ENCODE data around the gene CYLD.

CYLD gene

GRCh38 chr16:50741225-50741780 lies 583 bp upstream of the CYLD start:
- DNase-seq, result no peak

DNA sequence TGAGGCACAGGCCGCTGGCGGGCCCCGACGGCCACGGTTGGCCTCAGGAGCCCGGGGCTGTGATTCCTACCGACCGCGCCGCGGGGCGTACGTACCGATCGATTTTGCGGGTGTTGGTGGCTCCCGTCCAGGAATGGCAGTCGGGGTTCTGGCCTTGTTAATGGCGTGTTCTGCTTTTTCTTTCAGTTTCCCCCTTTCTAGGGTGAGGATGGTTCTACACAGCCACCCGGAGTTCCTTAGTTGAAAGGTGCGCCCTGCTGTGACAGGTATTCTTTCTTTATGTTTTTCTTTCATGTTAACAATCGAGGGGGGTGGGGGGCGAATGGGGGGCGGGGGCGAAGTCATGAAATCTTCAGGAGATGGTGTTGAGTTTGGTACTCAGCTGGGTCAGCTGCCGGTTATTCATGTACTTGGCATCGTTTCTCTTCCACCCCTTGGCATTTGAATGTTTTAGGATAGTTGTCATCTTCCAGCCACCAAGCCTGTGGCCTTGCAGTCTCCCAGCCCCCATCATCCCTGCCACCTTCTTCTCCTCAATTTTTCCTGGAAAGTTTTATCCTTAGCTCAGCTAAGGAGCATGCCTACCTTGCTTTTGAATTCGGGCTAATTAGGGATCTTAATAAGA lies 802 bp downstream of the CYLD start:
- peak in 4 of 5 experiments; percentile 26 to 71 (median 55) for DNase-seq

DNA sequence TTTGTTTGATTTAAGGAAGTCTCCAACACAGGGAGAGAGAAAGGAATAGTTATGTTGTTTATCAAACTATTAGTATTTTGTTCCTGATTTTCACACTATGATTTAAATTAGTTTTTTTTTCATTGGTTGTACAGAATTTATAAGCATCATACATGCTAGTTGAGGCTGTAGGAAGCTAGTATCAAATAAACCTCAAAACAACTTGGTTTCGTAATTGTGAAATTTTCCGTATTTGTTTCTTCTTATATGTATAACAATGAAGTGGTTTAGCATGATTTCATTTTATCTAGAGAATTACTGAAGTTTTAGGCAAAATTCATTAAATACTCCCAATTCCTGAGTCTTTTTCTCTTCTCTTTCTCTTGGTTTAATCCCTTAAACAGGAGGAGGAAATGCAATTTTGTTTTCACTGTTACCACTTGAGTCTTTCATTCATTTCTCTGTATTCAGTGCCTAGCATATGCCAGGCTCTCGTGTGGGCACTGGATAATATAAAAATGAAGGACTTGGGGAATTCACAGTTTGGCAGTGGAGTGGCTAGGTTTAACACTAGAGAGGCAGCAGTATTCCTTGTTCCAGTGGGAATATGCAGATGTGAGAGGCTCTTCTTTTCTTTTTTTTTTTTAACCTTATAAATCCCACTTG lies 1.8 kb downstream of the CYLD start:
- peak in 1 of 5 experiments; percentile 43 for DNase-seq

DNA sequence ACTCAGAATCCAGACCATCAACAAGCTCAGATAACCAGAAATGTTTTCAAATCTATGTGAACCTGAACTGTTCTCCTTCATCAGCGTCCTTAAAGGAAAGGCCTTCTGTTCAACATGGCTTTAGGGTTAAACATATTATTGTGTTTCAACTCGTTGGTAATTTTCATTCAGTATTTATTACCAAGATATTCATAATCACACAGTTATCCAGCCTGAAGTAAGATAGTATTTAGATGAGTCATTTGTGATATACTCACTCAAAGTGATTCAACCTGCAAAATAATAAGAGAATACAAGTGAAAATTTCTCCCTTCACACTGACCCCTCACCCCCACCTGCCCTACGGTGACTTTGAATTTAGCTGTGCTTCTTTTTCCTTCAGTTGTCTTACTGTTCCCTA lies 3.0 kb downstream of the CYLD start:
- DNase-seq, result peak in 1 of 5 experiments; percentile 34

DNA sequence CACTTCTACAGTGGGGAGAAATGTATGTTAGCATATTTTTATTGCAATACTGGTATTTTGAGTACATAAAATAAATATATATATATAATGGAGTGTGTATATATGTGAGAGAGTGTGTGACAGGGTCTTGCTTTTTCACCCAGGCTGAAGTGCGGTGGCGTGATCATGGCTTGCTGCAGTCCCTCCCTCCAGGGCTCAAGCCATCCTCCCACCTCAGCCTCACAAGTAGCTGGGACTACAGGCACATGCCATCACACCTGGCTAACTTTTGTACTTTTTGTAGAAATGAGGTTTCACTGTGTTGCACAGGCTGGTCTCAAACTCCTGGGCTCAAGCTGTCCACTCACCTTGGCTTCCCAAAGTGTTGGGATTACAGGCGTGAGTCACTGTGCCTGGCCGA lies 4.1 kb downstream of the CYLD start:
- DNase-seq, result peak in 1 of 5 experiments; percentile 66

- DNase-seq, result peak in 2 of 5 experiments; percentile 48 to 91
Measured at GRCh38 chr16:50747207-50747956, 5.5 kb downstream of the CYLD start.

DNA sequence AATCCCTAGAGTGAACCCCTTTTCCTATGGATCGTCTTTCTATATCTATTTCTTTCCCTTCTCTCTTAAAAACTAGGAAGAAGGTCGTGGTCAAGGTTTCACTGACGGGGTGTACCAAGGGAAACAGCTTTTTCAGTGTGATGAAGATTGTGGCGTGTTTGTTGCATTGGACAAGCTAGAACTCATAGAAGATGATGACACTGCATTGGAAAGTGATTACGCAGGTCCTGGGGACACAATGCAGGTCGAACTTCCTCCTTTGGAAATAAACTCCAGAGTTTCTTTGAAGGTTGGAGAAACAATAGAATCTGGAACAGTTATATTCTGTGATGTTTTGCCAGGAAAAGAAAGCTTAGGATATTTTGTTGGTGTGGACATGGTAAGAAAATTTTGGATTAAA lies 9.6 kb downstream of the CYLD start:
- DNase-seq, result no peak

GRCh38 chr16:50752471-50753235 lies 10.8 kb downstream of the CYLD start:
- DNase-seq, result no peak

GRCh38 chr16:50756473-50756872 lies 14.6 kb downstream of the CYLD start:
- no peak for DNase-seq

DNA sequence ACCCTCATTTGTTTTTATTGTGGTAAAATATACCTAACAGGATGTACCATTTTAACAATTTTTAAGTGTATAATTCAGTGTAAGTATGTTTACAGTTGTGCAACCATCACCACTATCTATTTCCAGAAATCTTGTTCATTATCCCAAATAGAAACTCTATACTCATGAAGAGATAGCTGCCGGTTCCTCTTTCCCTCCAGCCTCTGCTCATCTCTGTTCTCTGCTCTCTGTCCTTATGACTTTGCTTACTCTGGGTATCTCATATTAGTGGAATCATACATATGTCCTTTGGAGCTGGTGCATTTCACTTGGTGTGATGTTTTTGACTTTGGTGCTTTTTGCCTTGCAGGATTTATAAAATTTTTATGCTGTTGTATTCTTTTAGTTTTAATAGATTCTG lies 19.4 kb downstream of the CYLD start:
- no peak for DNase-seq

DNA sequence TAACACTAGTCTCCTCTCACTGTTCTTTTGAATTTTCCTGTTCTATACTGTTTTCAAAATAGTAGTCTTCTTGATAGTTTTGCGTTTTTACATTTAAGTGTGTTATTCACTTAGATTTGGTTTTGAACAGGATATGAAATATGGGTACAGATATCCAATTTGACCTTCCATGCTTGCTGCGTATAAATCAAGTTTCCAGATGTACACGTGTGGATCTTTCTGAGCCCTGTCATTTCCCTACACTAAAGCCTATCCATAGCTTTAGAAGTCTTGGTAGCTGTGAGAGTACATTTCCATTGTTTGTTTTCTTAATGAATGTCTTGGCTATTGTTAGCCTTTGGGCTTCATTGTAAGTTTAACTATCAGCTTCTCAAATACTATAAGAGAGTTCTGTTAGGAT lies 20.4 kb downstream of the CYLD start:
- DNase-seq, result no peak

- no peak for DNase-seq
Measured at GRCh38 chr16:50763211-50763610, 21.3 kb downstream of the CYLD start.

GRCh38 chr16:50765260-50765659 lies 23.4 kb downstream of the CYLD start:
- DNase-seq, result peak in 1 of 5 experiments; percentile 54

- DNase-seq, result peak in 1 of 5 experiments; percentile 73
Measured at GRCh38 chr16:50765861-50766260, 24.0 kb downstream of the CYLD start.

DNA sequence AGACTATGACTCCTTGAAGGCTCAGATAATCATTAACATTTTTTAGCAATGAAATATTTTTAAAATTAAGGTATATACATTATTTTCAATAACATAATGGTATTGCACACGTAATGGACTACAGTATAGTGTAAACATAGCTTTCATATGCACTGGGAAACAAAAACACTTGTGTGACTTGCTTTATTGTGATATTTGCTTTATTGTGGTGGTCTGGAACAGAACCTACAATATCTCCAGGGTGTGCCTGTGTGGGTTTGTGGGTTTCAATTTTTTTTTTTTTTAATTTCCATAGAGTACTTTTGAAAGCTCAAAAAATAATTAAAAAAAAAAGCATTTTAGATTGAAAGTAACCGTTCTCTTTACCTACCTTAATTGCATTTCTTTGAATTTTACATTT lies 25.3 kb downstream of the CYLD start:
- no peak for DNase-seq

DNA sequence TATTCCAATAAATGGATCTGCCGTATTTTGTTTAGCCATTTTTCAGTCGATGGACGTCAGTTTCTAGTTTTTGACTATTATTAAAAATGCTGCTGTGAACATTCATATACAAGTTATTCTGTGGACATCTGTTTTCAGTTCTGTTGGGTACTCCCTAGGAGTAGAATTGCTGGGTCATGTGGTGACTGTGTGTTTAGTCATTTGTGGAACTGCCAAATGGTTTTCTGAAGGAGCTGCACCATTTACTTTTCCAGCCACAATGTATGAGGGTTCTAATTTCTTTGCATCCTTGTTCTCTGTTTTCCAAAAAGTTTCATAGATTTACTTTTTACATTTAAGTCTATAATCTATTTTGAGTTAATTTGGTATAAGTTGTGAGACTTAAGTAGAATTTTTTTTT lies 29.5 kb downstream of the CYLD start:
- no peak for DNase-seq

- DNase-seq, result no peak
Measured at GRCh38 chr16:50774405-50774804, 32.5 kb downstream of the CYLD start.

GRCh38 chr16:50774960-50775359 lies 33.1 kb downstream of the CYLD start:
- DNase-seq, result no peak

DNA sequence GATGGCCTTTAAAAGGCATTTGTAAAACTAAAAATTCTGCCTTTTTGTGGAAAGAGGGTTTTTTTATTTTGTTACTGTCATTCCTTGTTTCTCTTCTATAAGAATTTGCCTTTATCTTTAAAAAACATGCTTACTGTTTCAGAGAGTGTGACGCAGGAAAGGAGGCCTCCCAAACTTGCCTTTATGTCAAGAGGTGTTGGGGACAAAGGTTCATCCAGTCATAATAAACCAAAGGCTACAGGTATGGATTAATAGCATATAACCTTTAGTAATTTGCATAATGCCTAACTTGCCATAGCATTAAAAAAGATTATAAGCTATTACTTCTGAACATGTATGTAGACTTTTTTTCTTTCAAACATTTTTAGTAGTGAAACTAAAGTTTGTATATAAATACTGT lies 34.2 kb downstream of the CYLD start:
- DNase-seq, result no peak

DNA sequence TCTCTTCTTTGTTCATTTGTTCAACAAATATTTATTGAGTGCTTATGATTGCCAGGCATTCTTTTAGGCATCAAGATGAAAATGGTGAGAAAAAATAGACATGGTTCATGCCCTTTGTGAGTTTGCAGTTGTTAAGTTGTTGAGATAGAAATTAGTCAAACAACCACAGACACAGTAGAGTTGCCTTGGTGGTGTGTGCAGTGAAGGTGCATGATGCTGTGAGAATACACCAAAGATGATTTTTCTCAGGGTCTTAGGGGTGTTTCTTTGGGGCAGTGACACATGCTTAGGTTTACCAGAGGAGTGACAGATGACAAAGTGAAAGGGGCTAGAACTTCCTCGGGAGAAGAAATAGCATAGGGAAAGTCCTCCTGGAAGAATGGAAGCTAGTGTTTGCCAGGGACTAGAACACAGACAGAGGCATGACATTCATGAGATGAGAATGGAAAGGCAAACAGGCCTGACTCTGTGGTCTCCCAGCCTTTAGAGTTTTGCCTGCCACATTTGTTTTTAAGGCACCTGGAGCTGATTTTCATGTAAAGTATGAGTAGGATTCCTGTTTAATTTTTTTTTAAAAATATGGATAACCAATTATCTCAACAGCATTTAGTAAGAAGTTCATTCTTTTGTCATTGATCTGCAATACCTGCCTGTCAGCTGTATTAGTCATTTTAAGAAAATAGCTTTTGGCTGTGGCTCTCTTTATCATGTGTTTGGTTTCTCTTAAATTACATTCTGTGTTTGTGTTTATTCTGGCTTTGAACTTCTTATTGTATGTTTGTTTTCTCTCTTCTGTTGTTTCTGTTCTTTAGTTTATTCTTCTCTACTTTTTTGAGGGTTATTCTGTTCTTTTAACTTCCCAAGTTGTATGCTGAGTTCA lies 36.6 kb downstream of the CYLD start:
- DNase-seq, result peak in 1 of 5 experiments; percentile 80

DNA sequence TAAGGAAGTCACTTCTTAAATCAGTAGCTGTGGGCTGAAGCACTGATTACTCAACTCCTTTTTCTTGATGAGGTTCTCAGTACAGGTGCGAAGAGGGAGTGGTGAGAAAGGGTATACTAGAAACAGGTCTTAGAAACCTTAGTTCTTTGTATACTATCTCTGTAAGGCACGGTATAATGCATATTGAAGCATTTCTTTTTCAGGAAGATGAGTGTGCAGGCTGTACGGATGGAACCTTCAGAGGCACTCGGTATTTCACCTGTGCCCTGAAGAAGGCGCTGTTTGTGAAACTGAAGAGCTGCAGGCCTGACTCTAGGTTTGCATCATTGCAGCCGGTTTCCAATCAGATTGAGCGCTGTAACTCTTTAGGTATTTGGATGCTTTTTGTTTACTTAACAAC lies 39.2 kb downstream of the CYLD start:
- DNase-seq, result peak in 2 of 5 experiments; percentile 16 to 81

DNA sequence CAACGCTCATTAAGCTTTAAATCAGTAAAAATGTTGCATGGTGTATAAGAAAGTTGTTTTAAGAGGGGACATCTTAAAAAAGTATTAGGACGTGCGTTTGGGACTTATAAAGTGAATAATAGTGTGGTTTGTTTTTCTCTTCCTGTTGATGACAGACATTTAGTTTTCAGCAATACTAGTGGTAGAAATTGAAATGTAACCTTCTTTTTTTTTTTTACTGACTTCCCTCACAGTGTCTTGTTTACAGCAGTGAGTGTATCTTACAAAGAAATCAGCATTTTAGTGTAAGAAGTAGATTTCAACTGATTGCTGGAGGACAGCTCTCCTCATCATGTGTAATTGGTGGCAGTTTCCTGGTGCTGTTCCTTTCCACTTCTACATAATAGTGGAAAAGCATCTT lies 39.6 kb downstream of the CYLD start:
- DNase-seq, result peak in 1 of 5 experiments; percentile 79
